ENCODE results near the gene SLIT3.

Gene SLIT3

DNA sequence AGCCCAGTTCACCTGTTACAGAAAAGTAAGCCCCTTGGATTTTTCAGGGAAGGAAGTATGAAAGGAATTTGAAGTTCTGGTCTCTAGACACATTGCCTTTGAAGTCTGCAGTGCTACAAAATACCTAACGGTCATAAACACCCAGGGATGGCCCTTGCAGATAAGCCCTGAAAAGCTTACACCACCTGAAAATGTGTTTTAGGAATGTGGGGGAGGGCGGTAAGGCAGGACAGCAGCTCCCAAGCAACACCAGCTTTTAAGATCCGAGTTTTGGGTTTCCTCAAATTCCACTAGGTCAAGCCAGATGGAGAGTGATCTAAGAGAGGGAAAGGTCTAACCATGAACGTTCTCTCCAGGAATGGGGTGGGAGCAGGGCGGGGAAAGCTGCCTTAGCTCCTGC is 607.6 kb downstream of the SLIT3 start:
- DNase-seq (ENCODE audit: insufficient read length, low spot score) (no peak), FAIRE-seq (no peak)
- TF ChIP-seq, protein P1, sequence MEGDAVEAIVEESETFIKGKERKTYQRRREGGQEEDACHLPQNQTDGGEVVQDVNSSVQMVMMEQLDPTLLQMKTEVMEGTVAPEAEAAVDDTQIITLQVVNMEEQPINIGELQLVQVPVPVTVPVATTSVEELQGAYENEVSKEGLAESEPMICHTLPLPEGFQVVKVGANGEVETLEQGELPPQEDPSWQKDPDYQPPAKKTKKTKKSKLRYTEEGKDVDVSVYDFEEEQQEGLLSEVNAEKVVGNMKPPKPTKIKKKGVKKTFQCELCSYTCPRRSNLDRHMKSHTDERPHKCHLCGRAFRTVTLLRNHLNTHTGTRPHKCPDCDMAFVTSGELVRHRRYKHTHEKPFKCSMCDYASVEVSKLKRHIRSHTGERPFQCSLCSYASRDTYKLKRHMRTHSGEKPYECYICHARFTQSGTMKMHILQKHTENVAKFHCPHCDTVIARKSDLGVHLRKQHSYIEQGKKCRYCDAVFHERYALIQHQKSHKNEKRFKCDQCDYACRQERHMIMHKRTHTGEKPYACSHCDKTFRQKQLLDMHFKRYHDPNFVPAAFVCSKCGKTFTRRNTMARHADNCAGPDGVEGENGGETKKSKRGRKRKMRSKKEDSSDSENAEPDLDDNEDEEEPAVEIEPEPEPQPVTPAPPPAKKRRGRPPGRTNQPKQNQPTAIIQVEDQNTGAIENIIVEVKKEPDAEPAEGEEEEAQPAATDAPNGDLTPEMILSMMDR (IDR thresholded peaks at IDR 0.05; ENCODE audit: insufficient read depth, missing control alignments): no peak

DNA sequence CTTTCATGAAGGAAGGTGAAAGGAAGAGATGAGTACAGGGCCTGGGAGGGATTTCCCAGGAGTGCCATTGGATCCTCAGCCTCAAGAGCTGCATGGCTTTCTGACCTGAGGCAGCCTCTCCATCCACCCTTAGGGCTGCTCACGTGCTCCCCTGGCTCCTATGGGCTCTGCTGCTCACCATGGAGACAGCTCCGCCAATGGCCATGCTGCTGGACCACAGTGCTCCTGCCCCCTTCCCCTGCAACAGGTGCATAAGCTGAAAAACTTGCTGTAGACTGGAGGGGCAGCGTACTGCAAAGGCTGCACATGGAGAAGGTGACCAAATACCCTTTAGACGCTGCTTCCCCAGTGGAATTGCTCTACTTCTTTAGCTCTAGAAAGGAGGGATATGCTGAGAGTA is 609.0 kb downstream of the SLIT3 start:
- TF ChIP-seq, protein P1 (IDR thresholded peaks at IDR 0.05; ENCODE audit: insufficient read depth, missing control alignments): no peak
- FAIRE-seq (no peak), DNase-seq (ENCODE audit: insufficient read length, low spot score) (no peak)

DNA sequence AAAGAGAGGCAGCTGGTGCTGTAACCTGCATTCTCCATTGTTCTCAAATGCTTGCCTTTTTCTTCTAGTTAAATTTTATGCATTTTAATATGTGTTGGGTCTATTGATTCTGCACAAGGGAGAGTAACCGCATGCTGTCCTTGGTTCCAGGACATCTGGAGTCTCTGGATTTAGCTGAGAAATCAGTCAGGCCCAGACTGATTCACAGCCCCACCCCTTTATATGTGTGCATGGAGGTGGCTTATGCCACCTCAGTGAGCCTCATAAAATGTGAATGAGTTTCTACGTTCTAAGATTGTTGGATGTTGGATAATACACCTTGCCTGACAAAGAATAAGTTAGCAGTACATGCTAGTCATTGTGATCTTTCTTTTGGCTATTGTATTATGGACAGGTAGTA is 611.7 kb downstream of the SLIT3 start:
- FAIRE-seq (no peak), DNase-seq (ENCODE audit: insufficient read length, low spot score) (no peak)
- TF ChIP-seq, protein P1 (IDR thresholded peaks at IDR 0.05; ENCODE audit: insufficient read depth, missing control alignments): no peak

DNA sequence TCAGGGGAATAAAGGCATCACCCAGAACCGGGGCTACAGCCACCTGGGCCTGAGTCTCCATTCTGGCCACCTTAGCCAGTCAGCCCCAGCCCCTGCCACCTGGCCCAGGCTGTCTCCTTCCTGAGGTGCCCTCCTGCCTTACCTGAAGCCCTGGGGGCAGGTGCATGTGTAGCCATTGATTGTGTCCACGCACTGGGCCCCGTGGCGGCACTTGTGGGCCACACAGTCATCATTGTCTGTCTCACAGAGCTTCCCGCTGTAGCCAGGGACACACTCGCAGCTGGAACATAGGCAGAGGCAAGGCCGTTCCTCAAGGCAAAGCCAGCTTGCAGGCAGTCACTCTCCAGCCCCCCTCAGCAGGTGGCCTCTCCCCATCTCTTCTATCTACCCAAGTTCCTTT is 614.1 kb downstream of the SLIT3 start:
- DNase-seq (ENCODE audit: insufficient read length, low spot score) (no peak), FAIRE-seq (no peak)
- TF ChIP-seq, protein P1 (IDR thresholded peaks at IDR 0.05; ENCODE audit: insufficient read depth, missing control alignments): no peak

DNA sequence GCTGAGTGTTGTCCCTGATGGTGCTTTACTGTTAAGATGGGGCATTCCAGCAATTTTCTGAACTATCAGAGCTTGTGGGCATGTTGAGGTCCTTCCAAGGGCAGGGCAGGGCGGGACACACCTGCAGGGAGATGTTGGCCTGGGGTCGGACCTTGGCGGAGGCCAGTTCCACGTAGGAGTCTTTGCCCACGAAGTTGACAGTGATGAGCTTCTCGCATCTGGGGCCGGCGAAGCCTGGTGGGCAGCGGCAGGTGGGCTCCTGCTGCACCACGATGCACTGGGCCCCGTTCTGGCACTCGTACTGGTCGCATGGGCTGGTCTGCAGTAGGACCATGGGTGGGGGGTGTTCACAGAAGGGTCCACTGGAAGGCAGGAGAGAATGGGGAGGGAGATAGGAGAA is 615.4 kb downstream of the SLIT3 start:
- TF ChIP-seq, protein P1 (IDR thresholded peaks at IDR 0.05; ENCODE audit: insufficient read depth, missing control alignments): no peak
- DNase-seq (ENCODE audit: insufficient read length, low spot score): no peak
- no peak for FAIRE-seq

DNA sequence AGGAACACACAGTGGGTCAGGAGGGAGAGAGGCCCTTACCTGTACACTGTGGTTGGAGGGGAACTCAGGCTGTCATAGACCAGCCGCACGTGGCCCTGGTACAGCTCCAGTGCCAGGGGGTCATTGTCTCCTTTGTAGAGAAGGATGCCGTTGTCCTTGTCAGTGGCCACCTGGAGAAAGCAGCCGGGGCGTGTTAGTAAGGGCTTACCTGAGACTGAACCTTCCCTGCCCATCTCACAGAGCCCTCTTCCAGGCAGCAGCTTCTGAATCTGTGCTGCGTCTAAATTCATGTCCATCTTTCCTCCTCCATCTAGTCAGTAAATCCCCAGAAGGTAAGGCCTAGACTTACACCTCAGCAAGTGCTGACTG is 617.0 kb downstream of the SLIT3 start:
- FAIRE-seq (no peak), DNase-seq (ENCODE audit: insufficient read length, low spot score) (no peak)
- TF ChIP-seq, protein P1 (IDR thresholded peaks at IDR 0.05; ENCODE audit: insufficient read depth, missing control alignments): no peak

DNA sequence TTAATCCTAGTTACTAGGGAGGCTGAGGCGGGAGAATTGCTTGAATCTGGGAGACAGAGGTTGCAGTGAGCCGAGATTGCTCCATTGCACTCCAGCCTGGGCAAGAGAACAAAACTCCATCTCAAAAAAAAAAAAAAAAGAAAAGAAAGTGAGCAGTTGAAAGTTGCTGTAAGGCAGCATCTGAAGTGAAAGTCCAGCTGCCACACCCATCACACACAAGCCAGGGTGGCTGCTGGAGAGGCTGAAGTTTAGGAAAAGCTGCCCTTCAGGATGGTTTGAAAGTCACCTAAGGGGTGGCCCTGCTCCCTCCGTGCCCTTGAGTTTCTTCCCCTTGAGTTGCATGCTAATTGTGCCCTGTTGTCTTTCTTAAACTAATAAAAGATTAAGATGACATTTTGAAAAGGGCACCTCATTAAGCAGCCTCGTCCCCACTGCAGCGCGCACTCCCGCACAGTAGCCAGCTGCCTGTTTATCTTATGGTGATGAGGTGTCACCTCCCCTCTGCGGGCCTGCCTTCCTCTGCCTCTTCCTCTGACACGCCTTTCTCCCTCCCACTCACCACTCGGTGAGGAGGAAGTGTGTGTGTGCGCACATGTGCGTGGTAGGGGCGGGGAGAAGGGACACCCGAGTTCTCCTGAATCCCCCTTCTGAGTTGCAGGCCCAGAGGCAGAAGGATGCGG is 617.6 kb downstream of the SLIT3 start:
- no peak for DNase-seq (ENCODE audit: insufficient read length, low spot score)
- TF ChIP-seq, protein P1 (IDR thresholded peaks at IDR 0.05; ENCODE audit: insufficient read depth, missing control alignments): no peak
- no peak for FAIRE-seq

Measured in D721Med (cell line).